Suprapubic skin (tissue), 3 donors: Measurements from ENCODE around the gene PUM2.

Experiments used
- CTCF ChIP-seq, 2 donors: fragments of 200-600 bp in 1 of 2; fragments of 450-650 bp in 1 of 2; sonication (generic) in 1 of 2; IDR thresholded peaks; one replicate each; pipeline ENCODE4 v1.5.1; 2016 to 2019; ENCODE audit warnings: antibody characterized with exemption in 2 of 2, mild to moderate bottlenecking in 1 of 2, moderate library complexity in 1 of 2
- POLR2A ChIP-seq, 2 donors: fragments of 450-650 bp; IDR thresholded peaks; one replicate each; pipeline ENCODE4 v1.6.1; 2017; ENCODE audit warnings: antibody characterized with exemption in 2 of 2, mild to moderate bottlenecking in 2 of 2, moderate library complexity in 2 of 2

GRCh38 chr2:20369366-20369765 lies 18.7 kb upstream of the PUM2 start:
- TF ChIP-seq CTCF (IDR thresholded peaks at IDR 0.05) (no peak), POLR2A (IDR thresholded peaks at IDR 0.05) (no peak)
